Endothelial cell of hepatic sinusoid (primary cell): ENCODE results near the gene LAMA2.

Experiments used
- in situ Hi-C: cut with HindIII; loops from 2 replicates; pipeline ENCODE4 v1.10.0; 2017; ENCODE audit warnings: low sequenced_read_pairs

The LAMA2 gene

DNA sequence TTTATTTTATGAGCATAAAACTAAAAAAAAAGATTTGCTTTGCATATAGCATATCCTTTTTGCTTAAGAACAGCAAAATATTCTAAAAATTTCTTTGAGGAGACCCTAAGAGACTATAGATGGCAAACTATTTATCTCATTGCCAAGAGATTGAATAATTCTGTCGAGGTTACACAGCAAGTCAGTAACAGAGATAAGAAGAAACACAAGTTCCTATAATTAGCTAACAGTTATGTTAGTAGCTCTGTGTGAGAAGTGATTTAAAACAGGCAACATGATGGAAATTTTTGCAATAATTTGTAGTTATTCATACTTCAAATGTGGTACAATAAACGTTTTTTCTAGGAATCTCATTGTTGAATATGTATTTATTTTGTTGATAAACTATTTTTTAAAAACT is 9.1 kb downstream of the LAMA2 start:
- in situ Hi-C loops: no loop called here

GRCh38 chr6:128899341-128900050 is 16.6 kb downstream of the LAMA2 start:
- in situ Hi-C loops: no loop called here

DNA sequence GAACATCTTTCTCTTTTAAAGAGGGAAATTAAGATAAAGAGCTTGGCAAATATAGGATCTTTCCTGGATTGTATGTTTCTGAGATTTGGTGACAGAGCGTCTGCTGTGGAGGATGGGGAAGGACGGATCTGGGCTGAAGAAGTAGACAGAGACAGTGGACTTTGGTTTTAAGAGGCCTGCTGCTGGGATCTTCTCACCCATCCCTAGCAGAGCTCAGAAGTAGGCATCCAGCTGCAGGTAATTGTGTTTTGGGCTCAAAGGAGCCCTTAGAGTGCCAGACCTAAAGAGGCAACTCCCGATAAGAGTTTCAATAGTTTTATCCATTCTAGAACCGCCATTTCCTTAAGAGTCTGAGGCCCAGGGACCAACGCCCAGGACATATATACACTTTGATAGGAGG is 20.8 kb downstream of the LAMA2 start:
- in situ Hi-C loops: no loop called here

- in situ Hi-C loops: no loop called here
These were observed 31.1 kb downstream of the LAMA2 start for GRCh38 chr6:128914051-128914450.

DNA sequence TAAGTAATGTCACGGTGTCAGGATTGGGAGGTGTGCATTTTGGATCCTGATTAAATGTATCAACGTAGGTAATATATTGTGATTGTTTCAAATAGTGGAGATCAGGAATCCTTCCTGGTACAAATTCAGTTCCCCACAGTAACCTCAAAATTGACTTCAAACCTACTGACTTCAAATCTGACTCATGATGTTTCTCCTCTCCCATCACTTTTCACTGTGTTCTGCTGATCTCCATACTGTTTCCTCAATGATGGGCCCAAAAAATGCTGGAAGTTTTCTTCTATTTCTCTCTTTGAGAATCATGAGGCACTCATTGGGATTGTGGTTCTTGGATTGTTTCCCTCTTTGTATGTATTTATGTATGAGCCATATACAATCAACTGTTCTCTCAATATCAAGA is 35.9 kb downstream of the LAMA2 start:
- in situ Hi-C loops: no loop called here

DNA sequence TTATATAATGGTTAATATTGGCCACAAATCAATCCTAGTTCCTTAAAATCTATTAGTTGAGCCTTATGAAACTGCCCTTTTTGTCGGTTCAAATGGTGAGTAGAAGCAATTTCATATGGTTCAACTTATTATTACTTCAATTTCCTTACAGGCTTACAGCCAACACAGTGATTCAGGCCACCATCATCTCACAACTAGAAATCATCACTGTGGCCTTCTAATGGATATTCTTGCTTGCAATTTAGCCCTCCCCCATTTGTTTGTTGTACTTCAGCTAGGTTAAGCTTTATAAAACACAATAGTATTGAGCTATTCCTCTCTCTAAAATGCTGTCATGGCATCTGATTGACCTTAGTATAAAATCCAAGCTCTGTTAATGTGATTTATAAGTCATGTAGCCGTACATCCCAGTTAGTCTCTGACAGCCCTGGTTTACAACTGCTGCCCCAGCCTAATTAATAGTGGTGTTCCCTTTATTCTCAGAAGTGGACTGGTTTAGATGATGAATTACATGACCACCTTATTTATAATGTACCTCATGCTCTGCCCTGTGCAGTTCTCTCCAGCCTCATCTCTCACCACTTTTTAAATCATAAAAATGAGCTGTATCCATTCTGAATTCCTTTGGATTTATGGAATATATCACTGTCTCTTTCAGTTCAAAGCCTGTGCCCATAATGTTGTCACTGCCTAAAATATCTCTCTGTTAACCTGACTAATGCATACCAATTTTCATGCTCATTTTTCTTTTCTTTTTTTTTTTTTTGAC is 36.7 kb downstream of the LAMA2 start:
- in situ Hi-C loops: no loop called here

DNA sequence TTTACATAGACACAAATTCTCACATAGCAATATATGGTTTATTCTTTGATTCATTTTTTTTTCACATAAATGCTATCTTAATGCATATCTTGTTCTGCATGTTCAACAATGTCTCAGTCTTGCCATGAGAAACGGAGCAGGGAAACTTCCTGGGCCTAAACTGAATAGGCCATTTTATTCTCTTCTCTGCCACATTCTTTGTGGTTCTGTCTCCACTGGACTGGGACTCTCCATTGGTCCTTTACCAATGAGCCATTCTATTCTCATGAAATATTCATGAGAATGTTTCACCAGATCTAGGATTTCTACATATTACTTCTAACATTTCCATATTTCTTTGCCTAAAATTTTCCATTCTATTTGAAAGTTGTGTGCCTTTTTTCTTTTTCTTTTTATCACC is 42.8 kb downstream of the LAMA2 start:
- in situ Hi-C loops: no loop called here

DNA sequence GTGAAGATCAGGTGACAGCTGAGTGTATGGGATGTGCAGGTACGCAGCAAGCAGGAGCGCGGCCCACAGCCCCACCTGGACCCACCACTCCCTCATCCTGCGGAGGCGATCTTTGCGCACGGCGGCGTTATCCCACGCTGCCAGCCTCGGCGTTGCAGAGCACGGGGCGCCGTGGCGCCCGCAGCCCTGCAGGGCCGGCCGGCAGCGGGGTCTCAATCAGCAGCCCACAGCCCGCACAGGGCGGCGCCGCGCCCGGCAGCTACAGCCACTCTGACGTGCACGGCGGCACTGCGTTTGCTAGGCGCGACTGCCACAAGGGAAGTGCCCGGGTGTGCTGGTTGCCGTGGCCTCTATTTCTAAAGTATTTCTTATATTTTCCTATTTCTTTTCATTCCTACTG is 46.9 kb downstream of the LAMA2 start:
- in situ Hi-C loops: no loop called here

DNA sequence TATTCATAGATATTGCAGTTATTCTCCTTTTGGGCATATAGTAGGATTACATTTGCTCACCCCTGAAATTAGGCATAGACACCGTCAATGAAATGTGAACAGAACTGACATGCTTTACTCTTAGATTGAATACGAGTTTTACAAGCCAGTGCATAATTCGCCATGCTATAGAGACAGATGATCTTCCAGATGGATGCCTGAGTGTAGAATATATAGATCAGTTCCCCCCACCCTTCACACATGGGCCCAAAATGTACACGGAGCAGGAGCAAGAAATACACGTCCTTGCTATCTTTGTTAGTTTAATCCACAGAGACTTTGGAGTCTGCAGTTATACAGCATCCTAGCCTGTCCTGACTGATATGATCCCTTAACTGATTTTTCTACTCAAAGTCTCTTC is 47.4 kb downstream of the LAMA2 start:
- in situ Hi-C loops: no loop called here

- in situ Hi-C loops: no loop called here
These were observed 49.1 kb downstream of the LAMA2 start for GRCh38 chr6:128932061-128932460.

- in situ Hi-C loops: loop anchor here (5.0 kb wide), 1 partner anchor 61 kb away; no protein-coding TSS in a partner anchor
These were observed 67.9 kb downstream of the LAMA2 start for GRCh38 chr6:128950864-128951263.

- in situ Hi-C loops: loop anchor here (5.0 kb wide), 1 partner anchor 59 kb away; no protein-coding TSS in a partner anchor
These were observed 70.0 kb downstream of the LAMA2 start for GRCh38 chr6:128952902-128953301.

DNA sequence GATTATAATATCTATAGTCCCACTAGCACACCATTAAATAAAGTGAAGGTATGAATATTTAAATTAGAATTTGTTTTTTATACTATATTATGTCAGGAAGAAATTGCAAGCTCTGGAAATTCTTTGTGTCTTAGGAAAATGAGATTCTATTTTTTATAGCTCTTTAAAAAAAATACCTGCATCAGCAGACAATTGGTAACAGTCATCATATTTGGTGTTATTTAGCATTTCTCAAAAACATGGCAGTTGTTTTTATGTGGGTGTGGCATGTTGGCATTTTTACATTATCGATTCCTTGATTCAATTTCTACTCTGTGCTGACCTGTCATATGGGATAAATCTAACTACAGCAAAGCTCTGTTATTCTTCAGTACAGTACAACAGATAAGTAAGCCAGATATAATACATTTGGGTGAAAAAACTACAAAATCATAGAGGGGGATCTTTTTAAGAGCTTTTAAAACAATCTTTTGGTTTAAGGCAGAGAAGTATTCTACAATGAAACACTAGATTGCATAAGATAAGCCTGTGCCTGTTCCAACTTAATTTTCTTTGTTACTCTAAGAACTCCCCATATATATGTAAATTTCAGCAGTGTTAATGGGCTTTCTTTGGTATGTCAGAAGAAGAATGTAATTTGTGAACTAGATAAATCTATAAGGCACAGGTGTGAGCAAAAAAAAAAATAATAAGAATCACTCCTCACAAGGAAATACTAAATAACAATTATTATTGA is 71.5 kb downstream of the LAMA2 start:
- in situ Hi-C loops: loop anchor here (5.0 kb wide), 1 partner anchor 58 kb away; no protein-coding TSS in a partner anchor

- in situ Hi-C loops: no loop called here
These were observed 80.6 kb downstream of the LAMA2 start for GRCh38 chr6:128963561-128963960.

GRCh38 chr6:128964233-128964755 is 81.4 kb downstream of the LAMA2 start:
- in situ Hi-C loops: no loop called here

- in situ Hi-C loops: no loop called here
These were observed 81.8 kb downstream of the LAMA2 start for GRCh38 chr6:128964771-128965170.

GRCh38 chr6:128966934-128967333 is 84.0 kb downstream of the LAMA2 start:
- in situ Hi-C loops: no loop called here

GRCh38 chr6:128979071-128979470 is 96.1 kb downstream of the LAMA2 start:
- in situ Hi-C loops: no loop called here

DNA sequence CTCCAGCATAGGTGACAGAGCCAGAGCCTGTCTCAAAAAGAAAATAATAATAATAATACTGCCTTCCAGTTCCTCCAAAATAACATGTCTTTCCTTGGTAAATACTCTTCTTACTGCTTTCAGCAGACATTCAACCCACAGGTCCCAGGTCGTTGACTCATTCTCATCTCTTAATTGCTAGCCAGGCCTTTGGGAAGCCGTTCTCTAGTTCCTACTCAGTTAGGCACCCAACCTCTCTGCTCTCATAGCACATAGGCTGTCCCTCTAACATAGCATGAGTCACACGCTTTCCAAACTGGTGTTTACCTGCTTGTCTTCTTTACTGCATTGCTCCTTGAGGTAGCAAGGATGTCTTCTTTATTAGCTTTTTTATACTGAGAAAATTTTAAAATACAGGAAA is 98.8 kb downstream of the LAMA2 start:
- in situ Hi-C loops: no loop called here

DNA sequence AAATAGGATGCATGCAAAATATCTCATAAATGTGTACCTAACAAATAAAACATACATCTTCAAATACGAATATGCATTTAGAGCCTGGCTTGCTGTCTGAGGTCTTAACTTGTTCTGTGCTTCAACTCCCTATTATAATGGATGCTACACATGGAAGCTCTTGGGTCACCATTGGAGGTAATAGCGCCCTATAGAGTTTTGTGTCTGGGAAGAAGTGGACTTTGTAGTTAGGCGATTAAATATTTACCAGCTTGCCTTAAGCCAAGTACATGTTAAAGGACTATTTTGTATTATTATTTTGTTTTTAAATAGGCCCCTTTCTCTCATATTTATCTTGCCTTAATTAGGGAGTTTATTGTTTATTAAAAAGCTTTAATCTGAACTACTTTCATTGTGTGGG is 107.4 kb downstream of the LAMA2 start:
- in situ Hi-C loops: no loop called here

- in situ Hi-C loops: no loop called here
These were observed 108.0 kb downstream of the LAMA2 start for GRCh38 chr6:128990915-128991314.
